Measurements from ENCODE around the gene RALGAPA2.

The RALGAPA2 gene

DNA sequence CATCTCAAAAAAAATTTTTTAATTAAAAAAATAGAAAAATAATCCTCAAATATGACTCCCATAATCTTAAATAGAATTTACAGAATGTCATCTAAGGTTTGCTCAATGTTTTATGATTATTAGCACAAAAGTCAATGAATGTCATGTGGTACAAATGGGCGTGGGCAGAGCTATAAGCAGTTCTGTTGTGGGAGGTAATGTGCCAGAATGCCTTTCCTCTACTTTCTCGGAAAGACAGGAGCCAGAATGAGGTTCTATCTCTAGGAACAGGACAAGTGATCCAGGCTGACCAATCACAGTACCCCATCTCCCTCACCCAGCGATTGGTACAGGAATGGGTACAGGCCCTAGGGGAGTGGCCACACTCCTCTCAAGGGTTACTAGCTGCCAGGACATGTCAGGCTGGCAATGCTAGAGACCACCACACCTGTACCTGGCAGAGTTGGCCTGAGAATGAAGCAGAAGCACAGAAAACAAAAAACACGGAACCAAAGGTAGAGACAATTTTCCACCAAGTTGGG, 15.1 kb downstream of the RALGAPA2 start:
- no peak overlapping the region for H3K4me3 ChIP-seq (ENCODE audit: low read length)
- H3K4me2 ChIP-seq (ENCODE audit: low read length) = no peak overlapping the region
- H3K9me3 ChIP-seq (replicated peaks; ENCODE audit: low read length) = no peaks in the 10 kb centered on the region
- no peaks in the 10 kb centered on the region for H3K36me3 ChIP-seq (ENCODE audit: insufficient read depth, low read length)
- H3K4me1 ChIP-seq (ENCODE audit: control insufficient read depth, insufficient read depth, low read length) = peaks cover 4% of the 10 kb centered on the region
- no peak overlapping the region for H3K9ac ChIP-seq (ENCODE audit: low read depth, low read length)
- H3K27me3 ChIP-seq (ENCODE audit: control insufficient read depth, insufficient read depth, low read length) = no peaks in the 10 kb centered on the region

DNA sequence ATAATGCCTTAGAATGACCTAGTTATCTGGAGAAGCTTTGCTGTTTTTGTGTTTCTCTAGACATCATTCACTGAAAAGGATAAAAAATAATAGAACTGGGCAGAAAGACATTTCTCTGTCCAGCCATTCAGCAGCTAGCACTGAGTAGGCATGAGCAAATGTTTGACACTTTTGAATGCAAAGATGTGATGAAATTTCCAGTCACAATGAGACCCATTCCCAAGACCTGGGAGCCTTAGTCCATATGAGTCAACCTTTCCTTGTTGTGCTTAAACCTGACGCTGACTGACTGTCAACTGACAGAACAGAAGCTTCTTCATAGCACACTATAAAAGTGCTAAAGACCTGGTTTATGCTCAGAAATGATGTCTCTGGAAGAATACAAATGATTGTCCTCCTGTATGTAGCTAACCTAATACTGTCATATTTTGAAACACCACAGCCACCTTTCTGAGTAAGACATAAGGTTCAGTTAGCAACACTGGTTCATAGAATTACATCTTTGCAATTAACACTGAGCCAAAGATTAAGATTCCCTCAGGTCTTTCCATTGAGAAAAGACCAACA, 17.1 kb downstream of the RALGAPA2 start:
- H3K4me1 ChIP-seq (ENCODE audit: control insufficient read depth, insufficient read depth, low read length) = peaks cover 4% of the 10 kb centered on the region

DNA sequence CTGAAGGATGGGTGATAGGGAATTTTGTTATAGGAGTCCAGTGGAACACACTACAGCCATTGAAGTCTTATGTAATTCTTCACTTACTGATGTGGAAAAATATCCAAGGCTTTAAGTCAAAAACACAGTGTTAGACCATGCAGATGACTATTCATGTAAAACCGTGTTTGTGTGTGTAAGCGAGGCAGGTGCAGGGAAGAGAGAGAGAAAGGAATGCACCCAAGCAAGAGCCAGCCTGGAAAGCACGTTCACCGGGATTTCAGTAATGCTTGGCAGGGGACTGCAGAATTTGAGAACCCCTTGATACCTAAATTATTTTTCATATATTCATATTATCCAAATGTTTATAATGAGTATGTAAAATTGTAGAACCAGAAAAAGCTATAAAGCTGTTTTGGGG, 17.9 kb downstream of the RALGAPA2 start:
- Histone ChIP-seq H3K4me2 (ENCODE audit: low read length) (no peak overlapping the region), H3K27me3 (ENCODE audit: control insufficient read depth, insufficient read depth, low read length) (no peaks in the 10 kb centered on the region), H3K9me3 (replicated peaks; ENCODE audit: low read length) (no peaks in the 10 kb centered on the region), H3K9ac (ENCODE audit: low read depth, low read length) (no peak overlapping the region), H3K36me3 (ENCODE audit: insufficient read depth, low read length) (no peaks in the 10 kb centered on the region), H3K4me1 (ENCODE audit: control insufficient read depth, insufficient read depth, low read length) (peaks cover 4% of the 10 kb centered on the region), H3K4me3 (ENCODE audit: low read length) (no peak overlapping the region)

More for the DNA sequence above, 17.1 kb downstream of the RALGAPA2 start:
- H3K9ac ChIP-seq (ENCODE audit: low read depth, low read length) = no peak overlapping the region
- H3K4me3 ChIP-seq (ENCODE audit: low read length) = no peak overlapping the region
- no peak overlapping the region for H3K4me2 ChIP-seq (ENCODE audit: low read length)
- H3K9me3 ChIP-seq (replicated peaks; ENCODE audit: low read length) = no peaks in the 10 kb centered on the region
- no peaks in the 10 kb centered on the region for H3K36me3 ChIP-seq (ENCODE audit: insufficient read depth, low read length)
- no peaks in the 10 kb centered on the region for H3K27me3 ChIP-seq (ENCODE audit: control insufficient read depth, insufficient read depth, low read length)

DNA sequence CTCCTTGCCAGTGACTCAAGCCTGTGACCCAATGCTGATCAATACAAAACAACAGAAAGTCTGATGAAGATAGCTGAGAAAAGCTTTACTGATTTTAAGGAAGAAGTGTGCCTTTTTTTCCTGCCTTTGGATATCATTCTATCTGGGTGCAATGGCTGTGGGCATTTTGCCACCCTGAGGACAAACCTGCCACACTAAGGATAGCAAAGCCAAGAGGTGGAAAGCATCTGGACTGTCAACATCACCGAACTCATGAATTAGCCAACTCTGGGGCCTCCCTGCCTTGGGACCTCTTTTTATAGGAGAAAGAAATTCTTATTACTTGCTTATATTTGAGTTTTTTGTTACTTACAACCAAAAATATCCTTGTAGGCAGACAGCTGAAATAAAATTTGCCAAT, 19.9 kb downstream of the RALGAPA2 start:
- Histone ChIP-seq H3K4me2 (ENCODE audit: low read length) (no peak overlapping the region), H3K4me3 (ENCODE audit: low read length) (no peak overlapping the region), H3K36me3 (ENCODE audit: insufficient read depth, low read length) (no peaks in the 10 kb centered on the region), H3K4me1 (ENCODE audit: control insufficient read depth, insufficient read depth, low read length) (no peaks in the 10 kb centered on the region), H3K27me3 (ENCODE audit: control insufficient read depth, insufficient read depth, low read length) (no peaks in the 10 kb centered on the region), H3K9me3 (replicated peaks; ENCODE audit: low read length) (no peaks in the 10 kb centered on the region), H3K9ac (ENCODE audit: low read depth, low read length) (no peak overlapping the region)

DNA sequence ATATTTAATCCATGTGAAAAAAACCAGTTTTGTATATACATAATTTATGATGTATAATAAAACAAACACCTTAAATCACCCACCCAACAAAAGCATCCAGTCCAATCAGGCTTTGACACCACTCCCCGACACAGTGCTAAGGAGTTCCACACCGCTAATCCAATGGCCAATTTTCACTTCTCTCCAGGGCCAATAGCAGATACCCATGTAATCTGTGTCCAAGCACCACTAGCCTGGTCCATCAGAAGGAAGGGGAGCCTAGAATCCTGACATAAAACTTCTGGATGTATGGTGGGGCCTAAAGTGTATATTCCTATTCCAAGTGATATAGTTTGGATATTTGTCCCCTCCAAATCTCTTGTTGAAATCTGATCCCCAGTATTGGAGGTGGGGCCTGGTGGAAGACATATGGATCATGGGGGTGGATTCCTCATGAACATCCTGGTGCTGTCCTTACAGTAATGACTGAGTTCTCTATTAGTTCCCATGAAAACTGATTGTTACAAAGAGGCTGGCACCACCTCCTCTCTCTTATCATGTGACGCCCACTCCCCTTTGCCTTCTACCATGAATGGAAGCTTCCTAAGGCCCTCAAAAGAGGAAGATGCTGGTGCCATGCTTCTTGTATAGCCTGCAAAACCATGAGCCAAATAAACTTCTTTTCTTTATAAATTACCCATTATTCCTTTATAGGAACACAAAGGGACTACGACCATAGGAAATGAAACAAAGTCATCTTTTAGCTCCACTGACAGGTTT, 20.8 kb downstream of the RALGAPA2 start:
- no peaks in the 10 kb centered on the region for H3K9me3 ChIP-seq (replicated peaks; ENCODE audit: low read length)
- no peaks in the 10 kb centered on the region for H3K27me3 ChIP-seq (ENCODE audit: control insufficient read depth, insufficient read depth, low read length)
- H3K4me1 ChIP-seq (ENCODE audit: control insufficient read depth, insufficient read depth, low read length) = no peaks in the 10 kb centered on the region
- no peak overlapping the region for H3K4me2 ChIP-seq (ENCODE audit: low read length)
- no peaks in the 10 kb centered on the region for H3K36me3 ChIP-seq (ENCODE audit: insufficient read depth, low read length)
- H3K9ac ChIP-seq (ENCODE audit: low read depth, low read length) = no peak overlapping the region
- no peak overlapping the region for H3K4me3 ChIP-seq (ENCODE audit: low read length)

DNA sequence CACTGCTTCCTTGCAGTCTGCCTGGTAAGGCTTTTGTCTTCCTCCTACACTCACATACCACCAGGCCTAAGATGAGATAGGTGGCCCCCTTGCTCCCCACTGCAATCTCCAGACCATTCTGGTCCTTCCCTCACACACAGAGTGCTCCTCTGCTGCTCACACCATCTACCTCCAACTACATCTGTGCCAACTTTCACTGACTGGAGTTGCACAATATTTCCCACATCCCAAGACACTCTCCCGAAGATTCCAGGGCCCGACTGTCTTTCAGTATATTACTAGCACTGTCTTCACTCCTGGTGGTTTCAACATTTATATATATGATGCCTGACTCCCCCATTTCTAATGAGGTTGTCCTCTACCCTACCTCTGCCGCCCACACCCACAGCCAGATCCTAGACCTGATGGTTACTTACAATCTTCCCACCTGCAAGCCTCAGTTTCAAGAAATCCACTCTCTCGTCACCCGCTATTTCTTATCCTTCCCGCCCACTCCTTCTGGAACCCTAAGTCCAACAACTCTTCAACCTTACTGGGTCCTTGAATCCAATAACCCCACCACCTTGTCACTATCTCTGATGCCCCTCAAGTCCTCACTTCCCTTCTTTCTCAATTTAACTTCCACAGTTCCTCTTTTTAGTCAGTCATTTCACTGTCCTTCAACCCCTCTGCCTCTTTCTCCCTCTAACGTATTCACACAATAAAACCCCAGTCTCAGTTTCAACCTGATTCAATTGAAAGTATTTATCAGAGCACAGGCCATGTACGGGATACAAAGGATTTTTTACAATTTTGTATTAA, 21.6 kb downstream of the RALGAPA2 start:
- H3K36me3 ChIP-seq (ENCODE audit: insufficient read depth, low read length) = no peaks in the 10 kb centered on the region
- H3K27me3 ChIP-seq (ENCODE audit: control insufficient read depth, insufficient read depth, low read length) = no peaks in the 10 kb centered on the region
- no peak overlapping the region for H3K9ac ChIP-seq (ENCODE audit: low read depth, low read length)
- no peaks in the 10 kb centered on the region for H3K4me1 ChIP-seq (ENCODE audit: control insufficient read depth, insufficient read depth, low read length)
- no peak overlapping the region for H3K4me3 ChIP-seq (ENCODE audit: low read length)
- H3K9me3 ChIP-seq (replicated peaks; ENCODE audit: low read length) = no peaks in the 10 kb centered on the region
- H3K4me2 ChIP-seq (ENCODE audit: low read length) = no peak overlapping the region

DNA sequence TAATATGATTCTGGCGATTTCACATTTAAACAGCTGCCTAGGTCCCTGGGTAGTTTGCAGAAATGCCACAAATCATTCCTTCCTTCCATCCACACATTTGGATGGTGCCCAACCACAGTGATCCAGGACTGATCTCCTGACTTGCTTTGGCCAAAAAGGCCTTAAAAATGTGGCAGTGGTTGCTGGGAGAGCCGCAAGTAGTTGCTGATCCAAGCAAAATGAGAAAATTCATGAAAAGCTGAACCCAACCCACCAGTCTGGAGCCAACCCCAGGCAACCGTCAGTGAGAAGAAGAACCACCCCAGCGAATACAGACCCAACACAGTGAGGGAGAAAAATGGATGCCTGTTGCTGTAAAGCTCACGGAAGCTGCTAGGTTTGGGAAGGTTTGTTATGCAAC, 25.1 kb downstream of the RALGAPA2 start:
- H3K4me1 ChIP-seq (ENCODE audit: control insufficient read depth, insufficient read depth, low read length) = no peaks in the 10 kb centered on the region

DNA sequence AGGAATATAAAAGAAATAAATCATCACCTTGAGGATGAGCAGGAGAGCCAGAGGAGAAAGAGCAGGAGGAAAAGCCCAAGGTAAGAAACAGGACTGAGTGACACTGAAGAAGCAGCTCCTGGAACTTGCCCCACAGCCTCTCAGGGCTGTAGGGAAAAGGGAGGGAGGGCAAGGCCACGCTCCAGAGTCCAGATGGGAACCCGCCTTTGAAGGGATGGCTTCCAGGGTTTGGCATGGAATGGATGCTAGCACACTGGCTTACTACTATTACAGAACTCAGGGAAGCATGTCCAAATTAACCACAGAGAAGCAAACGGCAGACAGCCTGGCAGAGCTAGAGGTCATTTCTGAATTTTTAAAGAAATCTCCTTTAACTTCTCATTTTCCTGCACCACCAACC, 26.8 kb downstream of the RALGAPA2 start:
- Histone ChIP-seq H3K9me3 (replicated peaks; ENCODE audit: low read length) (no peaks in the 10 kb centered on the region), H3K9ac (ENCODE audit: low read depth, low read length) (no peak overlapping the region), H3K4me3 (ENCODE audit: low read length) (no peak overlapping the region), H3K27me3 (ENCODE audit: control insufficient read depth, insufficient read depth, low read length) (no peaks in the 10 kb centered on the region), H3K36me3 (ENCODE audit: insufficient read depth, low read length) (no peaks in the 10 kb centered on the region), H3K4me1 (ENCODE audit: control insufficient read depth, insufficient read depth, low read length) (no peaks in the 10 kb centered on the region), H3K4me2 (ENCODE audit: low read length) (no peak overlapping the region)

More for the DNA sequence above, 25.1 kb downstream of the RALGAPA2 start:
- no peak overlapping the region for H3K9ac ChIP-seq (ENCODE audit: low read depth, low read length)
- no peak overlapping the region for H3K4me2 ChIP-seq (ENCODE audit: low read length)
- no peaks in the 10 kb centered on the region for H3K9me3 ChIP-seq (replicated peaks; ENCODE audit: low read length)
- H3K36me3 ChIP-seq (ENCODE audit: insufficient read depth, low read length) = no peaks in the 10 kb centered on the region
- H3K4me3 ChIP-seq (ENCODE audit: low read length) = no peak overlapping the region
- H3K27me3 ChIP-seq (ENCODE audit: control insufficient read depth, insufficient read depth, low read length) = no peaks in the 10 kb centered on the region

DNA sequence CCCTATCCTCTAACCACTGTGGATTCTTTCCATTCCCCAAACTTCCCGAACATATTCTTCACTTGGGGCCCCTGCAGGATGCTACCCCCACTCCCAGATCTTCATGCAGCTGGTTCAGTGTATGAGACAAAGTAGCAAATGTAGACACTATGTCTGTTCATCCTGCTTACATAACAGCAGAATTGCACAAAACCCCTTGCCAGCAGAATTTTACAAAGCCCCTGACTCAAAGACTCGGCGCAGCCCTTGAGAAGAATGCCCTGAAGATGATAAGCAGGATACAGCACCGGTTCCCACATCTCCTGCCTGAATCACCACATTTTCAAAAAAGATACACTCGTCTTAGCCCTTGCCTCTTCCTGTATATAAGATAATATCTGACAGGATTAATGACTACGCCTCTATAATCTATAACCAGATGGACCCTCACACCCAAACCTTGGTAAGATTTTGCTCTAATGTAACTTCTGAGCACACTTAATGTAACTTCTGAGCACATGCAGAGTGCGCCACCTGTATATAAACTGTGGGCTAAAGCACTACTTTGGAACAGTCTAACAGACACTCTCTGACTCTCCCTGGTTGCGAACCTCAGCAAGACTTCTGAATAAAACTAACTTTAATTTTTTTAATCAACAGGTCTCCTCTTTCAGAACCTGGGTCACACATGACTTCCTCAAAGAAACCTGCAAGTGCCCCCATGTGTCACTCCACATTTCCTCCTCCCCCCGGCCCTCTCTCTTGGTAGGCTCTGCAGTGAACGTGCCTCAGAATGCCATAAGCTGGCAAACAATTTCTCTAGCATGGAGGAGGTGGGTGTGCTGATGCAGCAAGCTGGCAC, 28.7 kb downstream of the RALGAPA2 start:
- no peaks in the 10 kb centered on the region for H3K4me1 ChIP-seq (ENCODE audit: control insufficient read depth, insufficient read depth, low read length)
- no peaks in the 10 kb centered on the region for H3K9me3 ChIP-seq (replicated peaks; ENCODE audit: low read length)
- no peaks in the 10 kb centered on the region for H3K36me3 ChIP-seq (ENCODE audit: insufficient read depth, low read length)
- no peaks in the 10 kb centered on the region for H3K27me3 ChIP-seq (ENCODE audit: control insufficient read depth, insufficient read depth, low read length)
- no peak overlapping the region for H3K4me2 ChIP-seq (ENCODE audit: low read length)
- H3K9ac ChIP-seq (ENCODE audit: low read depth, low read length) = no peak overlapping the region
- no peak overlapping the region for H3K4me3 ChIP-seq (ENCODE audit: low read length)

DNA sequence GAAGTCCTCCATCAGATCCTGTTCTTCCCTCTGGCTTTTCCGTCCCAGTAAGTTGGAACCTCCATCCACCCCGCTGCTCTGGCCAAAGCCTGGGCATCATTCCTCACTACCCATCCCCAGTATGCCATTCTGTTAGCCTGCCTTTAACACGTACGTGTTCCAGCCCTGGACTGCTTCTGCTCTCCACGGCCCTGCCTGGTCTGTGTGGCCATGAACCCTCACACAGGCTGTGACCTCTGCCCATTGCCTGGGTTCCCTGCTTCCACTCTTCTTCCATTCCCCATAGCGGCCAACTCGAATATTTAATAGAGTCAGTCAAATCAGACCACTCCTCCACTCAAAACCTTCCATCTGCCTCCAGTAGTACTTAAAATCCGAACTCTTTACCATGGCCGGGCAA, 29.4 kb downstream of the RALGAPA2 start:
- Histone ChIP-seq H3K9ac (ENCODE audit: low read depth, low read length) (no peak overlapping the region), H3K9me3 (replicated peaks; ENCODE audit: low read length) (no peaks in the 10 kb centered on the region), H3K27me3 (ENCODE audit: control insufficient read depth, insufficient read depth, low read length) (no peaks in the 10 kb centered on the region), H3K36me3 (ENCODE audit: insufficient read depth, low read length) (no peaks in the 10 kb centered on the region), H3K4me2 (ENCODE audit: low read length) (no peak overlapping the region), H3K4me1 (ENCODE audit: control insufficient read depth, insufficient read depth, low read length) (no peaks in the 10 kb centered on the region), H3K4me3 (ENCODE audit: low read length) (no peak overlapping the region)

DNA sequence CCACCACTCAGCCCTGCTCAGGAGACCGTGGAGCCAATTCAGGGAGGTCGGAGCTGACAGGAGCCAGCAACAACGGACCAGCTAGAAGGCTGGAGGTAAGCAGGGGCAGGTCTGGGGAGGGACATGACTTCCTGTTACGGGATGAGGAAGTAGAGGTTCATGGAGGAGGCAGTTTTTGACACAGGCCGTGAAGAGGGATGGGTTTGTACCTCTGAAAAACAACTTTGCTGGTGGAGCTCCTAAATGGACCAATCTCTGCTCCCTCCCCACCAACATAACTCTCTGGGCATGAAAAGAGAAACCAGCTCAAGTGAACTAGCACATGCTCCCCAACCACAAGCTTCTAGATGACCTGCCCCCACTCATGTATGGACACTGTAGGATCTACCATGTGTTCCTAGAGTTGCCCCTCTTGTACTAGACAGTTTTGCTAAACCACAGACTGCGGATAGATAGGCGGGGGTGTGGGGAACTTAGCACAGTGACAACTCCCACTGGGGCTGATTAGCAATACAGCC, 31.4 kb downstream of the RALGAPA2 start:
- Histone ChIP-seq H3K9ac (ENCODE audit: low read depth, low read length) (no peak overlapping the region), H3K4me1 (ENCODE audit: control insufficient read depth, insufficient read depth, low read length) (no peaks in the 10 kb centered on the region)

More for the DNA sequence above, 31.4 kb downstream of the RALGAPA2 start:
- no peak overlapping the region for H3K4me3 ChIP-seq (ENCODE audit: low read length)
- H3K27me3 ChIP-seq (ENCODE audit: control insufficient read depth, insufficient read depth, low read length) = no peaks in the 10 kb centered on the region
- H3K4me2 ChIP-seq (ENCODE audit: low read length) = no peak overlapping the region
- no peaks in the 10 kb centered on the region for H3K9me3 ChIP-seq (replicated peaks; ENCODE audit: low read length)
- no peaks in the 10 kb centered on the region for H3K36me3 ChIP-seq (ENCODE audit: insufficient read depth, low read length)
